ENCODE data around the gene AVL9.

The AVL9 gene

DNA sequence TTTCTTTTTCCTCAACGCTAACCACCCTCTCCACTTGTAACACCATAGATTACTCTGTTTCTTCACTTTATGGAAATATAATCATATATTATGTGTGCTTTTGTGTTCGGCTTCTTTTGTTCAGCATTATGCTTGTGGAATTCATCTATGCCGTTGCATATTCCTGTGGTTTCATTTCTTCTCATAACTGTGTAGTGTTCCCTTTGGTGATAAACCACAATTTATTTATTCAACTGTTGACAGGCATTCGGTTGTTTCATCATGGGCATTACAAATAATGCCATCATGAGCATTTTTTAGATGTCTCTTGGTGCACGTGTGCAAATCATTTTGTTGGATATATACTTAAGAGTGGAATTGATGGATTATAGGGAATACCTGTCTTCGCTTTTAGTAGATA, 12.1 kb downstream of the AVL9 start:
- Histone ChIP-seq H2AFZ (ENCODE audit: low read depth, low read length) (no peak overlapping the region), H4K91ac (ENCODE audit: low read length) (no peak overlapping the region), H2AK5ac (ENCODE audit: low read length, severe bottlenecking) (no peak overlapping the region), H3K27me3 (ENCODE audit: control insufficient read depth in 1 of 2, insufficient read depth in 1 of 2, low read length in 2 of 2) (no peaks in the 10 kb centered on the region), H3K18ac (ENCODE audit: low read depth in 1 of 2, low read length in 2 of 2) (no peak overlapping the region), H3K9me3 (ENCODE audit: control insufficient read depth, low read length) (no peaks in the 10 kb centered on the region), H3K36me3 (ENCODE audit: control insufficient read depth in 1 of 2, insufficient read depth in 2 of 2, low read depth in 1 of 2, low read length in 2 of 2) (peaks cover 0 to 2% of the 10 kb centered on the region in 2 experiments), H3K23ac (ENCODE audit: low read length in 2 of 2) (no peak overlapping the region), H3K9ac (ENCODE audit: low read length) (no peak overlapping the region), H3K4me2 (ENCODE audit: low read length, poor library complexity, severe bottlenecking) (no peak overlapping the region), H2BK12ac (ENCODE audit: low read length in 2 of 2) (no peak overlapping the region), H3K27ac (ENCODE audit: low read length, poor library complexity, severe bottlenecking) (no peak overlapping the region), H2BK120ac (ENCODE audit: low read depth, low read length) (no peak overlapping the region), H3K4ac (ENCODE audit: low read depth in 1 of 2, low read length in 2 of 2) (no peak overlapping the region), H3K4me3 (ENCODE audit: insufficient read depth in 1 of 2, low read depth in 1 of 2, low read length in 2 of 2) (no peak overlapping the region), H3K4me1 (ENCODE audit: control insufficient read depth, insufficient read depth, low read depth, low read length) (no peaks in the 10 kb centered on the region), H2BK15ac (ENCODE audit: low read depth, poor library complexity, severe bottlenecking) (no peak overlapping the region), H4K8ac (ENCODE audit: low read length) (no peak overlapping the region), H3K14ac (ENCODE audit: low read length in 2 of 2) (no peak overlapping the region), H3K79me1 (replicated peaks; ENCODE audit: low read length, poor library complexity, severe bottlenecking) (peaks cover 9% of the 10 kb centered on the region), H2BK5ac (ENCODE audit: low read depth, low read length, poor library complexity, severe bottlenecking) (no peak overlapping the region)
- 78% methylated on average over 3 of the region's 6 CpGs for WGBS
- peak; percentile 35 for DNase-seq

DNA sequence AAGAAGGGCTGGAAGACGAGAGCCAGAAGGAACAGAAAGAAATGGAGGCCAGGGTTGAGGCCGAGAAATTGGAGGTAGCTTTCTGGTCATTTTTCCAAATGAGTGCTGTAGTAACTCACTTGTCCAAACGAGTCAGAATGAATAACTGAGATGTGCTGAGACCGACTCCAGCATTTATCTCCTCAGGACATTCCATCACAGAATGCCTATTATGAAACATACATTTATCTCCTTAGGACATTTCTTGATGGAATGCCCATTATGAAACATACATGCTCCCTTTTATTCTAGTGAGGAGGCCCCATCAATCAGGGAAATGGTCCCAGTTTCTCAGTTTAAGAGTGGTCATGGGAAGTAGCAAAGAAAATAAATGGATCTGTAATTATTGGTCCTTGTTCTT, 16.5 kb downstream of the AVL9 start:
- Histone ChIP-seq H3K79me1 (replicated peaks; ENCODE audit: low read length, poor library complexity, severe bottlenecking) (peaks cover 15% of the 10 kb centered on the region), H4K91ac (ENCODE audit: low read length) (no peak overlapping the region), H3K9ac (ENCODE audit: low read length) (no peak overlapping the region), H2AK5ac (ENCODE audit: low read length, severe bottlenecking) (no peak overlapping the region), H3K36me3 (ENCODE audit: control insufficient read depth in 1 of 2, insufficient read depth in 2 of 2, low read depth in 1 of 2, low read length in 2 of 2) (peaks cover 0 to 9% of the 10 kb centered on the region in 2 experiments), H3K4ac (ENCODE audit: low read depth in 1 of 2, low read length in 2 of 2) (no peak overlapping the region), H2BK5ac (ENCODE audit: low read depth, low read length, poor library complexity, severe bottlenecking) (no peak overlapping the region), H3K9me3 (ENCODE audit: control insufficient read depth, low read length) (no peaks in the 10 kb centered on the region), H2BK15ac (ENCODE audit: low read depth, poor library complexity, severe bottlenecking) (no peak overlapping the region), H2BK12ac (ENCODE audit: low read length in 2 of 2) (no peak overlapping the region), H3K4me3 (ENCODE audit: insufficient read depth in 1 of 2, low read depth in 1 of 2, low read length in 2 of 2) (no peak overlapping the region), H3K14ac (ENCODE audit: low read length in 2 of 2) (no peak overlapping the region), H3K4me2 (ENCODE audit: low read length, poor library complexity, severe bottlenecking) (no peak overlapping the region), H3K23ac (ENCODE audit: low read length in 2 of 2) (no peak overlapping the region), H3K27me3 (ENCODE audit: control insufficient read depth in 1 of 2, insufficient read depth in 1 of 2, low read length in 2 of 2) (no peaks in the 10 kb centered on the region), H3K18ac (ENCODE audit: low read depth in 1 of 2, low read length in 2 of 2) (no peak overlapping the region), H2AFZ (ENCODE audit: low read depth, low read length) (no peak overlapping the region), H3K4me1 (ENCODE audit: control insufficient read depth, insufficient read depth, low read depth, low read length) (peaks cover 2% of the 10 kb centered on the region), H4K8ac (ENCODE audit: low read length) (no peak overlapping the region), H2BK120ac (ENCODE audit: low read depth, low read length) (no peak overlapping the region), H3K27ac (ENCODE audit: low read length, poor library complexity, severe bottlenecking) (no peak overlapping the region)
- 93% methylated on average over 4 of the region's 4 CpGs for WGBS
- DNase-seq, result no peak

DNA sequence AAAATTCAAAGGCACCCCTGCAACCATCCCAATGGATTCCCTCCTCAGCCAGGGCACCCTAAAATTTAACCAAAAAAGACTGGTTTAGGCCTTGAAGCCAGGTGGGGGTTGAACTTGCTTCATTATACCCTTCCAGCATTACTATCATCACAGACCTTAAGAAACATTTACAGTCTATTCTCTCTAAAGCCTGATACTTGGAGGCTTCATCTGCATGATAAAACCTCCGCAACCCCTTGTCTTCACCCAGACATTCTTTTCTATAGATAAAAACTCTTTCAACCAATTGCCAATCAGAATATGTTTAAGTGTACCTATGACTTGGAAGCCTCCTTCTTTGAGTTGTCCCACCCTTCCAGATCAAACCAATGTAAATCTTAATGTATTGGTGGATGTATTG, 17.9 kb downstream of the AVL9 start:
- no peak overlapping the region for H3K18ac ChIP-seq (ENCODE audit: low read depth in 1 of 2, low read length in 2 of 2)
- no peak for DNase-seq
- H3K23ac ChIP-seq (ENCODE audit: low read length in 2 of 2), result no peak overlapping the region
- no CpG with 5 or more reads among the region's 1 CpG for WGBS
- H3K4me1 ChIP-seq (ENCODE audit: control insufficient read depth, insufficient read depth, low read depth, low read length), result peaks cover 2% of the 10 kb centered on the region
- no peak overlapping the region for H2AK5ac ChIP-seq (ENCODE audit: low read length, severe bottlenecking)
- no peaks in the 10 kb centered on the region for H3K27me3 ChIP-seq (ENCODE audit: control insufficient read depth in 1 of 2, insufficient read depth in 1 of 2, low read length in 2 of 2)
- H3K9me3 ChIP-seq (ENCODE audit: control insufficient read depth, low read length), result peaks cover 4% of the 10 kb centered on the region
- no peak overlapping the region for H3K4me3 ChIP-seq (ENCODE audit: insufficient read depth in 1 of 2, low read depth in 1 of 2, low read length in 2 of 2)
- no peak overlapping the region for H4K8ac ChIP-seq (ENCODE audit: low read length)
- peaks cover 15% of the 10 kb centered on the region for H3K79me1 ChIP-seq (replicated peaks; ENCODE audit: low read length, poor library complexity, severe bottlenecking)
- no peak overlapping the region for H3K9ac ChIP-seq (ENCODE audit: low read length)
- peaks cover 3 to 13% of the 10 kb centered on the region in 2 experiments for H3K36me3 ChIP-seq (ENCODE audit: control insufficient read depth in 1 of 2, insufficient read depth in 2 of 2, low read depth in 1 of 2, low read length in 2 of 2)
- no peak overlapping the region for H3K27ac ChIP-seq (ENCODE audit: low read length, poor library complexity, severe bottlenecking)
- no peak overlapping the region for H2BK120ac ChIP-seq (ENCODE audit: low read depth, low read length)
- no peak overlapping the region for H3K14ac ChIP-seq (ENCODE audit: low read length in 2 of 2)
- H2BK5ac ChIP-seq (ENCODE audit: low read depth, low read length, poor library complexity, severe bottlenecking), result no peak overlapping the region
- H3K4me2 ChIP-seq (ENCODE audit: low read length, poor library complexity, severe bottlenecking), result no peak overlapping the region
- no peak overlapping the region for H3K4ac ChIP-seq (ENCODE audit: low read depth in 1 of 2, low read length in 2 of 2)
- no peak overlapping the region for H2BK12ac ChIP-seq (ENCODE audit: low read length in 2 of 2)
- H2BK15ac ChIP-seq (ENCODE audit: low read depth, poor library complexity, severe bottlenecking), result no peak overlapping the region
- no peak overlapping the region for H2AFZ ChIP-seq (ENCODE audit: low read depth, low read length)
- H4K91ac ChIP-seq (ENCODE audit: low read length), result no peak overlapping the region

DNA sequence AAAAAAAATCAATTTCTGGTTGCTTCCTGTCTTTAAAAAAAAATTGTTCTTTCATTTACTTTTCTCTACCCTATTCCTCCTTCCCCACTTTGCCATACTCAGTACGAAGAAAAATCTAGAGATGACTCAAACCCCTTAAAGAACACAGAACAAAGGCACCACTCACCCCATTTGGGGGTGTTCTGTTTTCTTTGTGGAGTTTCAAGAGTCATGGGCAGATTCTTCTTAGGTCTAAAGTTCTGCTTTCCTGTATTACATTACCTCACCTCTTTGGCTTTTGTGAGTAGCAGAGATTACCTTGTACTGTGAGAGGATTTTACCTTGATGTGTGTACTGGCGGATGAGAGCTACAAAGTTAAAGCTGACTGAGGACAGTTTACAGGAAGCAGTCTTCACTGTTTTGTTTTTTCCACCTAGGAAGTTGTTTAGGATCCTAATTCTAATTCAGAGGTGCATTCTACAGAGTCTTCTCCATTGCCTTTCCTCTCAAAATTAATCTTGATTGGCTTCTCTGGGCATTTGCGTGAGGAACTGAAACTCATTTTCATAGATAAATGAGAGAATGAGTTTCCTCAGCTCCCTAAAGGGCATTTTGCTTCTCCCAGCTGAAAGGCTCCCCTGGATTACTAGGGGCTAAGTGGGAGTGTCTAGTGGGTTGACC, 20.7 kb downstream of the AVL9 start:
- DNase-seq, result no peak
- Histone ChIP-seq H3K4ac (ENCODE audit: low read depth in 1 of 2, low read length in 2 of 2) (no peak overlapping the region), H2BK5ac (ENCODE audit: low read depth, low read length, poor library complexity, severe bottlenecking) (no peak overlapping the region), H2BK12ac (ENCODE audit: low read length in 2 of 2) (no peak overlapping the region), H4K91ac (ENCODE audit: low read length) (no peak overlapping the region), H2BK15ac (ENCODE audit: low read depth, poor library complexity, severe bottlenecking) (no peak overlapping the region), H2BK120ac (ENCODE audit: low read depth, low read length) (no peak overlapping the region), H3K4me2 (ENCODE audit: low read length, poor library complexity, severe bottlenecking) (no peak overlapping the region), H3K27ac (ENCODE audit: low read length, poor library complexity, severe bottlenecking) (peak overlapping the region; percentile 36), H3K4me3 (ENCODE audit: insufficient read depth in 1 of 2, low read depth in 1 of 2, low read length in 2 of 2) (no peak overlapping the region), H3K79me1 (replicated peaks; ENCODE audit: low read length, poor library complexity, severe bottlenecking) (peaks cover 19% of the 10 kb centered on the region), H3K23ac (ENCODE audit: low read length in 2 of 2) (no peak overlapping the region), H3K9ac (ENCODE audit: low read length) (no peak overlapping the region), H3K36me3 (ENCODE audit: control insufficient read depth in 1 of 2, insufficient read depth in 2 of 2, low read depth in 1 of 2, low read length in 2 of 2) (peaks cover 3 to 15% of the 10 kb centered on the region in 2 experiments), H2AFZ (ENCODE audit: low read depth, low read length) (no peak overlapping the region), H2AK5ac (ENCODE audit: low read length, severe bottlenecking) (no peak overlapping the region), H3K4me1 (ENCODE audit: control insufficient read depth, insufficient read depth, low read depth, low read length) (peaks cover 2% of the 10 kb centered on the region), H3K14ac (ENCODE audit: low read length in 2 of 2) (no peak overlapping the region), H3K18ac (ENCODE audit: low read depth in 1 of 2, low read length in 2 of 2) (no peak overlapping the region), H4K8ac (ENCODE audit: low read length) (no peak overlapping the region), H3K27me3 (ENCODE audit: control insufficient read depth in 1 of 2, insufficient read depth in 1 of 2, low read length in 2 of 2) (no peaks in the 10 kb centered on the region), H3K9me3 (ENCODE audit: control insufficient read depth, low read length) (peaks cover 27% of the 10 kb centered on the region)
- 100% methylated on average over 2 of the region's 3 CpGs for WGBS

Data from mesenchymal stem cell (in vitro differentiated cells and primary cell).